Uterus (tissue), 2 donors: ENCODE data around the gene HOMER3.

ENCODE experiments used
- CTCF ChIP-seq, 4 experiments: fragments of 200-600 bp in 2 of 4; fragments of 450-650 bp in 2 of 4; sonication (generic) in 2 of 4; IDR thresholded peaks; one replicate each; pipeline ENCODE4 v1.5.1; 2016 to 2019; ENCODE audit warnings: antibody characterized with exemption in 4 of 4, mild to moderate bottlenecking in 2 of 4, moderate library complexity in 1 of 4
- POLR2A ChIP-seq, 2 donors: fragments of 450-650 bp; IDR thresholded peaks; one replicate each; pipeline ENCODE4 v1.6.1; 2016; ENCODE audit warnings: antibody characterized with exemption in 2 of 2, mild to moderate bottlenecking in 1 of 2, moderate library complexity in 1 of 2

GRCh38 chr19:18945297-18945696, 4.3 kb upstream of the HOMER3 start:
- TF ChIP-seq POLR2A (IDR thresholded peaks at IDR 0.05) (no peak), CTCF (IDR thresholded peaks at IDR 0.05) (no peak)
